Activated naive CD8-positive, alpha-beta T cell treated with anti-CD3 and anti-CD28 coated beads, Interleukin-2, amount 50 U/mL, for 24 hours (primary cell): ENCODE data around the gene ISLR.

Source experiments
- ATAC-seq: fragments of 150-1000 bp; cut with Tn5 transposase; one replicate; pipeline ENCODE4 v1.10.0; 2021
- DNase-seq: peaks from one replicate; pipeline ENCODE4 v3.0.0; 2021
- H3K27ac Mint-ChIP-seq: one replicate; pipeline ENCODE4 v1.8.0; 2021; ENCODE audit warnings: mild to moderate bottlenecking, mixed read lengths
- H3K27me3 Mint-ChIP-seq: one replicate; pipeline ENCODE4 v1.8.0; 2021; ENCODE audit warnings: mixed read lengths
- H3K36me3 Mint-ChIP-seq: one replicate; pipeline ENCODE4 v1.8.0; 2021; ENCODE audit warnings: low read depth, mixed read lengths
- H3K4me1 Mint-ChIP-seq: one replicate; pipeline ENCODE4 v1.8.0; 2021; ENCODE audit warnings: mixed read lengths
- H3K4me3 Mint-ChIP-seq: one replicate; pipeline ENCODE4 v1.8.0; 2021; ENCODE audit warnings: mild to moderate bottlenecking, moderate library complexity, mixed read lengths
- H3K9me3 Mint-ChIP-seq: one replicate; pipeline ENCODE4 v1.8.0; 2021; ENCODE audit warnings: mixed read lengths

The ISLR gene

GRCh38 chr15:74188216-74188615, 14.7 kb downstream of the ISLR start:
- Mint-ChIP-seq H3K9me3 (no peaks in the 10 kb centered on the region), H3K4me1 (peaks cover 2% of the 10 kb centered on the region), H3K27me3 (no peaks in the 10 kb centered on the region), H3K27ac (no peak overlapping the region), H3K4me3 (no peak overlapping the region), H3K36me3 (no peaks in the 10 kb centered on the region)
- DNase-seq, result no peak
- no peak for ATAC-seq

GRCh38 chr15:74191798-74192197, 18.3 kb downstream of the ISLR start:
- Mint-ChIP-seq H3K27ac (no peak overlapping the region), H3K9me3 (no peaks in the 10 kb centered on the region), H3K4me1 (no peaks in the 10 kb centered on the region), H3K27me3 (no peaks in the 10 kb centered on the region), H3K4me3 (no peak overlapping the region), H3K36me3 (no peaks in the 10 kb centered on the region)
- ATAC-seq (no peak), DNase-seq (no peak)

GRCh38 chr15:74192751-74193150, 19.2 kb downstream of the ISLR start:
- no peaks in the 10 kb centered on the region for H3K4me1 Mint-ChIP-seq
- H3K27ac Mint-ChIP-seq, result no peak overlapping the region

GRCh38 chr15:74193299-74193718, 19.8 kb downstream of the ISLR start:
- no peaks in the 10 kb centered on the region for H3K4me1 Mint-ChIP-seq
- H3K9me3 Mint-ChIP-seq, result no peaks in the 10 kb centered on the region
- no peaks in the 10 kb centered on the region for H3K27me3 Mint-ChIP-seq
- H3K4me3 Mint-ChIP-seq, result no peak overlapping the region
- H3K27ac Mint-ChIP-seq, result no peak overlapping the region
- no peaks in the 10 kb centered on the region for H3K36me3 Mint-ChIP-seq
- ATAC-seq, result no peak
- DNase-seq, result no peak

More at GRCh38 chr15:74192751-74193150, 19.2 kb downstream of the ISLR start:
- no peaks in the 10 kb centered on the region for H3K9me3 Mint-ChIP-seq
- H3K4me3 Mint-ChIP-seq, result no peak overlapping the region
- no peak for DNase-seq
- no peaks in the 10 kb centered on the region for H3K27me3 Mint-ChIP-seq
- no peak for ATAC-seq
- H3K36me3 Mint-ChIP-seq, result no peaks in the 10 kb centered on the region

- ATAC-seq, result no peak
- Mint-ChIP-seq H3K27me3 (no peaks in the 10 kb centered on the region), H3K9me3 (no peaks in the 10 kb centered on the region), H3K27ac (no peak overlapping the region), H3K36me3 (no peaks in the 10 kb centered on the region), H3K4me3 (no peak overlapping the region), H3K4me1 (no peaks in the 10 kb centered on the region)
- no peak for DNase-seq
Observed at GRCh38 chr15:74193905-74194304, 20.4 kb downstream of the ISLR start.

GRCh38 chr15:74194572-74195559, 21.4 kb downstream of the ISLR start:
- H3K4me3 Mint-ChIP-seq, result no peak overlapping the region
- DNase-seq (no peak), ATAC-seq (no peak)
- no peaks in the 10 kb centered on the region for H3K36me3 Mint-ChIP-seq
- no peak overlapping the region for H3K27ac Mint-ChIP-seq
- no peaks in the 10 kb centered on the region for H3K9me3 Mint-ChIP-seq
- no peaks in the 10 kb centered on the region for H3K27me3 Mint-ChIP-seq
- no peaks in the 10 kb centered on the region for H3K4me1 Mint-ChIP-seq

GRCh38 chr15:74196175-74196574, 22.7 kb downstream of the ISLR start:
- ATAC-seq (no peak), DNase-seq (no peak)
- Mint-ChIP-seq H3K4me1 (no peaks in the 10 kb centered on the region), H3K27me3 (no peaks in the 10 kb centered on the region), H3K4me3 (no peak overlapping the region), H3K36me3 (no peaks in the 10 kb centered on the region), H3K27ac (no peak overlapping the region), H3K9me3 (no peaks in the 10 kb centered on the region)

- H3K36me3 Mint-ChIP-seq, result no peaks in the 10 kb centered on the region
- H3K4me1 Mint-ChIP-seq, result no peaks in the 10 kb centered on the region
- H3K4me3 Mint-ChIP-seq, result no peak overlapping the region
- no peaks in the 10 kb centered on the region for H3K27me3 Mint-ChIP-seq
- ATAC-seq, result no peak
- no peak for DNase-seq
- no peak overlapping the region for H3K27ac Mint-ChIP-seq
- H3K9me3 Mint-ChIP-seq, result no peaks in the 10 kb centered on the region
Observed at GRCh38 chr15:74197176-74197965, 23.9 kb downstream of the ISLR start.

GRCh38 chr15:74199297-74199652, 25.8 kb downstream of the ISLR start:
- no peaks in the 10 kb centered on the region for H3K27me3 Mint-ChIP-seq
- H3K36me3 Mint-ChIP-seq, result no peaks in the 10 kb centered on the region
- no peak for ATAC-seq
- H3K27ac Mint-ChIP-seq, result no peak overlapping the region
- H3K4me1 Mint-ChIP-seq, result no peaks in the 10 kb centered on the region
- no peaks in the 10 kb centered on the region for H3K9me3 Mint-ChIP-seq
- no peak overlapping the region for H3K4me3 Mint-ChIP-seq
- DNase-seq, result no peak

- Mint-ChIP-seq H3K27ac (no peak overlapping the region), H3K27me3 (no peaks in the 10 kb centered on the region), H3K9me3 (no peaks in the 10 kb centered on the region), H3K4me1 (peaks cover 2% of the 10 kb centered on the region), H3K4me3 (no peak overlapping the region), H3K36me3 (no peaks in the 10 kb centered on the region)
- ATAC-seq, result no peak
- DNase-seq, result no peak
Observed at GRCh38 chr15:74200412-74200815, 26.9 kb downstream of the ISLR start.

- Mint-ChIP-seq H3K4me1 (peaks cover 2% of the 10 kb centered on the region), H3K27me3 (no peaks in the 10 kb centered on the region), H3K36me3 (no peaks in the 10 kb centered on the region), H3K9me3 (no peaks in the 10 kb centered on the region), H3K4me3 (no peak overlapping the region), H3K27ac (no peak overlapping the region)
- DNase-seq, result no peak
- no peak for ATAC-seq
Observed at GRCh38 chr15:74200871-74201419, 27.4 kb downstream of the ISLR start.

GRCh38 chr15:74201710-74202420, 28.4 kb downstream of the ISLR start:
- no peak overlapping the region for H3K27ac Mint-ChIP-seq
- DNase-seq (no peak), ATAC-seq (no peak)
- H3K9me3 Mint-ChIP-seq, result no peaks in the 10 kb centered on the region
- peaks cover 2% of the 10 kb centered on the region for H3K4me1 Mint-ChIP-seq
- no peaks in the 10 kb centered on the region for H3K27me3 Mint-ChIP-seq
- H3K4me3 Mint-ChIP-seq, result no peak overlapping the region
- no peaks in the 10 kb centered on the region for H3K36me3 Mint-ChIP-seq

GRCh38 chr15:74202452-74203401, 29.2 kb downstream of the ISLR start, which contains the start of gene STRA6:
TSS of gene STRA6 (minus strand) at chr15:74202787. CDS start at chr15:74202267, 520 bp downstream.
- H3K9me3 Mint-ChIP-seq, result no peaks in the 10 kb centered on the region
- no peaks in the 10 kb centered on the region for H3K36me3 Mint-ChIP-seq
- H3K27ac Mint-ChIP-seq, result no peak within 1 kb of the TSS
- no peak for DNase-seq
- H3K4me1 Mint-ChIP-seq, result peaks cover 2% of the 10 kb centered on the region
- peaks cover 2% of the 10 kb centered on the region for H3K27me3 Mint-ChIP-seq
- peak; percentile 9 for ATAC-seq
- no peak within 1 kb of the TSS for H3K4me3 Mint-ChIP-seq
